ENCODE results near the gene BCAS1. TPM values are rescaled to one million over a fixed set of nuclear protein-coding genes. Genes with fewer than 3 reads are reported as not detected.
A peak's percentile ranks its signal among the peaks of the same experiment; 100 is the strongest.

Gene BCAS1
- total RNA-seq, 1 experiment from 2014 or later, result 0.17 TPM

DNA sequence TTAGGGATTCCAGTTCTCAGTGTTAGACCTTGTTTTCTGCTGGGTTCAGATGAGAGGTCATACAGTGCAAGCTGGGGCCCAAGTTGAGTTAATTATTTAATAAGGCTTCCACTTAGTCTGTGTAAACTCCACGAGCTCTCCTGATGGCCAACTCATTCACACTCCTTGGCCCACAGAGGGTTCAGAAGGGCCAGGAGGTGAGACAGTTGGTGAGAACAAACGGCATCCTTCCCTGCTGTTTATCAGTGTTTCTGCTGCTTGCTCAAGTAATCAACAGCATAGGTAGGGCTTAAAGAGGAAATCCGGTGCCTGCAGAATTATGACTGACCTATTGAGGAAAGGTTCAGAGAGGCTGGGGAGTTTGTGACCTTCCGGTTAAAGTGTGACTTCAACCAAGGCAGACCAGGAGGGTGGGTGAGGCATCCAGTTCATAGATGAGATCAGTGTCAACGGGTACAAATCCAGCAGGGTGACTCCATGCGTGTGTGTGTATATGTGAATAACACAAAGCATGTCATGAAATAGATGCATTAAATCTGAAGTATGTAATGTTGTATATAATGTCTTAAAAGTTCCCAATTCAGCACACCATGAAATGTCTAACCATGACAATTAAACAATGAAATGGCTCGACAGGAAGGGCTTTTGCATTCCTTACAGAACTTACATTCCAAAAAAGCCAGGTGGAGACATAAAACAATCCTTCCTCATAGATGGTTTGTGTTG lies 37.4 kb upstream of the BCAS1 start:
- Histone ChIP-seq H3K36me3 (ENCODE audit: control insufficient read depth in 1 of 2, insufficient read depth in 2 of 2, low read length in 2 of 2) (no peaks in the 10 kb centered on the region; a peak in 1 of 4 replicates), H3K9me2 (ENCODE audit: insufficient read depth) (no peaks in the 10 kb centered on the region), H3K79me2 (ENCODE audit: insufficient read depth, low read length) (no peaks in the 10 kb centered on the region), H3K4me1 (ENCODE audit: control insufficient read depth in 1 of 2, insufficient read depth in 2 of 2, low read length in 2 of 2) (peaks cover 26 to 45% of the 10 kb centered on the region in 2 experiments), H2AFZ (ENCODE audit: low read depth, low read length, poor library complexity, severe bottlenecking) (peak overlapping the region; percentile 28), H3K9ac (ENCODE audit: low read length) (peak overlapping the region; percentile 38), H4K20me1 (ENCODE audit: insufficient read depth) (no peaks in the 10 kb centered on the region), H3K9me3 (ENCODE audit: control insufficient read depth in 1 of 2, insufficient read depth in 1 of 2, low read depth in 1 of 2, low read length in 2 of 2) (no peaks in the 10 kb centered on the region; a peak in 1 of 4 replicates), H3K27me3 (ENCODE audit: insufficient read depth, low read length) (no peaks in the 10 kb centered on the region), H3K4me2 (ENCODE audit: low read length) (peak overlapping the region; percentile 39), H3K27ac (ENCODE audit: low read depth, low read length) (peak overlapping the region; percentile 49), H3K4me3 (replicated peaks in 1 of 2; ENCODE audit: low read depth in 1 of 2, low read length in 2 of 2) (no peak overlapping the region)
- intact Hi-C loops (cut with micrococcal nuclease), result no loop called here
- peak; percentile 22; the same call in 1 of the 2 replicates for TF ChIP-seq RAD21 (IDR thresholded peaks at IDR 0.05; ENCODE audit: low read depth)
- peak; percentile 36; the same call in 1 of the 2 replicates for TF ChIP-seq SP1 (IDR thresholded peaks at IDR 0.05; ENCODE audit: low read depth)
- no peak for TF ChIP-seq EZH2 (IDR thresholded peaks at IDR 0.05)
- TF ChIP-seq, protein P1, sequence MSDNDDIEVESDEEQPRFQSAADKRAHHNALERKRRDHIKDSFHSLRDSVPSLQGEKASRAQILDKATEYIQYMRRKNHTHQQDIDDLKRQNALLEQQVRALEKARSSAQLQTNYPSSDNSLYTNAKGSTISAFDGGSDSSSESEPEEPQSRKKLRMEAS (IDR thresholded peaks at IDR 0.05), result peak; percentile 22; the same call in 1 of the 2 replicates
- TF ChIP-seq, protein P2, sequence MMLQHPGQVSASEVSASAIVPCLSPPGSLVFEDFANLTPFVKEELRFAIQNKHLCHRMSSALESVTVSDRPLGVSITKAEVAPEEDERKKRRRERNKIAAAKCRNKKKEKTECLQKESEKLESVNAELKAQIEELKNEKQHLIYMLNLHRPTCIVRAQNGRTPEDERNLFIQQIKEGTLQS (IDR thresholded peaks at IDR 0.05), result no peak
- ChIA-PET CTCF (no interaction called here), POLR2A (no interaction called here), RAD21 (ENCODE audit: low non-redundant PET in 1 of 2, low total read pairs in 2 of 2, uncharacterized antibody in 2 of 2, unreplicated experiment in 2 of 2) (no interaction called here)
- ATAC-seq (peak; percentile 47), DNase-seq (ENCODE audit: low read depth, low spot score) (no peak)
- BruUV-seq (replicated peaks), result no TSS peak

DNA sequence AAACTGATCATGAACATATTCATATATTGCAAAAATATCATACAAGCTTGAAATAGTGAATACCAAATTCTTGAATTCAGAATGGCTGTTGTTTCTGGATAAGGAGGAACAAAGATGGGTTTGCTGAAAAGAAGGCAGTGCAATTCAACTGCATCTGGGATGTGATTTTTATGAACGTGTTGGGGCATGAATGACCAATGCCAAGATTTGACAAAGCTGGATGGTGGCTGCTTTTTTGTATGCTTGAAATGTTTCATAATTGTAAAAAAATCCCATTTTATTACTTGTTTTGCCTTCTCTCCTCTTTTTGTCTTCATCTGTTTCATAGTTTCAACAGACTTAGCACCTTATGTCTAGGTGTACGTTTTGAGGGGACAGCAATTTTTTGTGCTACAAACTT lies 36.8 kb upstream of the BCAS1 start:
- no TSS peak for BruUV-seq (replicated peaks)
- Histone ChIP-seq H3K4me1 (ENCODE audit: control insufficient read depth in 1 of 2, insufficient read depth in 2 of 2, low read length in 2 of 2) (peaks cover 31 to 51% of the 10 kb centered on the region in 2 experiments), H3K4me2 (ENCODE audit: low read length) (peak overlapping the region; percentile 39), H3K9me2 (ENCODE audit: insufficient read depth) (no peaks in the 10 kb centered on the region), H3K79me2 (ENCODE audit: insufficient read depth, low read length) (no peaks in the 10 kb centered on the region), H3K27ac (ENCODE audit: low read depth, low read length) (peak overlapping the region; percentile 49), H2AFZ (ENCODE audit: low read depth, low read length, poor library complexity, severe bottlenecking) (peak overlapping the region; percentile 28), H3K9ac (ENCODE audit: low read length) (peak overlapping the region; percentile 38), H3K4me3 (replicated peaks in 1 of 2; ENCODE audit: low read depth in 1 of 2, low read length in 2 of 2) (no peak overlapping the region), H4K20me1 (ENCODE audit: insufficient read depth) (no peaks in the 10 kb centered on the region), H3K36me3 (ENCODE audit: control insufficient read depth in 1 of 2, insufficient read depth in 2 of 2, low read length in 2 of 2) (no peaks in the 10 kb centered on the region; a peak in 1 of 4 replicates), H3K9me3 (ENCODE audit: control insufficient read depth in 1 of 2, insufficient read depth in 1 of 2, low read depth in 1 of 2, low read length in 2 of 2) (no peaks in the 10 kb centered on the region; a peak in 1 of 4 replicates), H3K27me3 (ENCODE audit: insufficient read depth, low read length) (no peaks in the 10 kb centered on the region)
- intact Hi-C loops (cut with micrococcal nuclease), result no loop called here
- ChIA-PET CTCF (interaction anchor here (0.7 to 1.7 kb wide), 4 partner anchors 10 to 93 kb away, joined by 3 to 11 read pairs (median 5); no protein-coding TSS in a partner anchor), POLR2A (interaction anchor here (1.1 kb wide), 1 partner anchor 68 kb away, joined by 3 read pairs; no protein-coding TSS in a partner anchor), RAD21 (ENCODE audit: low non-redundant PET in 1 of 2, low total read pairs in 2 of 2, uncharacterized antibody in 2 of 2, unreplicated experiment in 2 of 2) (no interaction called here)
- ATAC-seq (no peak), DNase-seq (ENCODE audit: low read depth, low spot score) (no peak)
- TF ChIP-seq, protein P3, sequence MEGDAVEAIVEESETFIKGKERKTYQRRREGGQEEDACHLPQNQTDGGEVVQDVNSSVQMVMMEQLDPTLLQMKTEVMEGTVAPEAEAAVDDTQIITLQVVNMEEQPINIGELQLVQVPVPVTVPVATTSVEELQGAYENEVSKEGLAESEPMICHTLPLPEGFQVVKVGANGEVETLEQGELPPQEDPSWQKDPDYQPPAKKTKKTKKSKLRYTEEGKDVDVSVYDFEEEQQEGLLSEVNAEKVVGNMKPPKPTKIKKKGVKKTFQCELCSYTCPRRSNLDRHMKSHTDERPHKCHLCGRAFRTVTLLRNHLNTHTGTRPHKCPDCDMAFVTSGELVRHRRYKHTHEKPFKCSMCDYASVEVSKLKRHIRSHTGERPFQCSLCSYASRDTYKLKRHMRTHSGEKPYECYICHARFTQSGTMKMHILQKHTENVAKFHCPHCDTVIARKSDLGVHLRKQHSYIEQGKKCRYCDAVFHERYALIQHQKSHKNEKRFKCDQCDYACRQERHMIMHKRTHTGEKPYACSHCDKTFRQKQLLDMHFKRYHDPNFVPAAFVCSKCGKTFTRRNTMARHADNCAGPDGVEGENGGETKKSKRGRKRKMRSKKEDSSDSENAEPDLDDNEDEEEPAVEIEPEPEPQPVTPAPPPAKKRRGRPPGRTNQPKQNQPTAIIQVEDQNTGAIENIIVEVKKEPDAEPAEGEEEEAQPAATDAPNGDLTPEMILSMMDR (IDR thresholded peaks at IDR 0.05 in 2 of 3, conservative IDR thresholded peaks at IDR 0.05 in 1 of 3; ENCODE audit: borderline replicate concordance in 1 of 3, insufficient read depth in 1 of 3, low read depth in 2 of 3, low read length in 2 of 3), result no peak
- no peak for TF ChIP-seq POLR2A (IDR thresholded peaks at IDR 0.05; ENCODE audit: borderline replicate concordance, extremely low read depth, insufficient read depth, insufficient read length)
